GM21717 (cell line): Measurements from ENCODE around the gene RMND1.

Experiments used
- ATAC-seq: cut with Tn5 transposase; IDR thresholded peaks from one replicate; pipeline ENCODE4 v1.9.1; 2021; ENCODE audit warnings: mild to moderate bottlenecking, moderate library complexity; ENCODE audit not compliant: unreplicated experiment

The RMND1 gene

GRCh38 chr6:151425561-151425960, 26.4 kb downstream of the RMND1 start:
- no peak for ATAC-seq

DNA sequence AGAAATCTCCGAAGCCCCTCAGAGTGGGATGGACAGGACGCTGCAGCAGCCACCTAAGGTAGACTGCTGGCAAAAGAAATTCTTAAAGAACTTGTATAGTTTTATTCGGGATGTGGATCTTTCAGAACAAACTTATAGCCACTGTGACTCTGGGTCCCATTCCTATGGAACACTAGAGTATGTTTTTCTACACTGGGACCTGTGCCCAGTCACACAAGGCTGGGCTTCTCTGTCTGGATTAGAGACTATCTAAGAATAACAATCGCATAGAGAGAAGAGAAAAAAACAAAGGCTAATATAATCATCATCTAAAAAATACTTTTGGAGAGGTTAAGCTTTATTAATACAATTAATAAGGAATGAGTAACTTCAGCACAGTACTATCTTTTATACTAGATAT, 28.9 kb downstream of the RMND1 start:
- no peak for ATAC-seq

GRCh38 chr6:151417477-151417876, 34.4 kb downstream of the RMND1 start:
- no peak for ATAC-seq

- ATAC-seq: no peak
Observed at GRCh38 chr6:151414641-151415260, 37.2 kb downstream of the RMND1 start.

- no peak for ATAC-seq
Observed at GRCh38 chr6:151413372-151414145, 38.4 kb downstream of the RMND1 start.

- ATAC-seq: no peak
Observed at GRCh38 chr6:151412909-151413308, 39.0 kb downstream of the RMND1 start.

GRCh38 chr6:151409679-151410078, 42.2 kb downstream of the RMND1 start:
- no peak for ATAC-seq

GRCh38 chr6:151409260-151409659, 42.7 kb downstream of the RMND1 start:
- peak; percentile 56 for ATAC-seq

- no peak for ATAC-seq
Observed at GRCh38 chr6:151408858-151409257, 43.1 kb downstream of the RMND1 start.

- no peak for ATAC-seq
Observed at GRCh38 chr6:151403919-151404308, 48.0 kb downstream of the RMND1 start.

DNA sequence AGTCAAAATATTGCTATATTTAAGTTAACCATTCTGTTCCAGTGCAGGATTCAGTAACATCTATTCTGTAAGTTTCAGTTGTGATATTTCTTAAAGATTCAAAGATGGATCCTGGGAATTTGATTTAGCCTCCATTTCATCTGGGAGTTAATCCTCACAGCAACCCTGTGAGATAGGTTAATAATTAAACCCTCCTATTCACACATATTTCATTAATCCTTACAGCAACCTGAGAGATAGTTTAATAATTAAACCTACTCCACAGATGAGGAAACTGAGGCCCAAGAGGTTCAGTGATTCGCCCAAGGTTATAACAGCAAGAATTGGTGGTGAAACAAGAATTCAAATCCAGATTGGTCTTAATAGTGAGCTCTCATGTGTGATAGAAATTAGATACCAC, 49.7 kb downstream of the RMND1 start:
- no peak for ATAC-seq

DNA sequence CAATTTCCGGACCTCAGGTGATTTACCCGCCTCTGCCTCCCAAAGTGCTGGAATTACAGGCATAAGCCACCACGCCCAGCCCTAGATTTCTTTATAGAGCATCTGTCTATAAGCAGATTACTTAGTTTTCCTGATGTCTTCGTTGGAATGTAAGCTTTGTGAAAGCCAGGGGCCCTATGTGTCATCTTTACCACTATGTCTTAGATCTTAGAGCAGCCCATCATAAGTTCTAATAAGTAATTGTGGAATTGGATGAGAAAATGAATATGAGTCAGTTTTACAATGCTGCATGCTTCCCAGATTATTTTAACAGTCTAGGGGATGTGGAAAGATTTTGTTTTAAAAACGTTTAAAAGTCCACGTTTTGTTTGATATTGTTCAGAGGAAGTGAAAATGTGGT, 51.5 kb downstream of the RMND1 start:
- no peak for ATAC-seq

DNA sequence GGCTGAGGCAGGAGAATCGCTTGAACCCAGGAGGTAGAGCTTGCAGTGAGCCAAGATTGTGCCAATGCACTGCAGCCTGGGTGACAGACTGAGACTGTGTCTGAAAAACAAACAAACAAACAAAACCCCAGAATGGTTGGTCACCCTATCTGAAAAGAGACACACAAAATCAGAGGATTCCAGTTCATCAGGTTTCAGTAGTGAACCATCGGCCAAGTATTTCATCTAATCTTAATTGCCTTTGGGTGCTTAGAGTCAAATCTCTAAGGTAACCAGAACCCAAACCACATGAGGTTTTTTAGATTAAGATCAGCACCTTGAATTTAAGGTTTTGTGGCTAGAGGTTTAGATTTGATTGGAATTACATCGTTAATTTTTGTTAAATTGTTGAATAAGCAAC, 52.2 kb downstream of the RMND1 start:
- ATAC-seq: no peak

DNA sequence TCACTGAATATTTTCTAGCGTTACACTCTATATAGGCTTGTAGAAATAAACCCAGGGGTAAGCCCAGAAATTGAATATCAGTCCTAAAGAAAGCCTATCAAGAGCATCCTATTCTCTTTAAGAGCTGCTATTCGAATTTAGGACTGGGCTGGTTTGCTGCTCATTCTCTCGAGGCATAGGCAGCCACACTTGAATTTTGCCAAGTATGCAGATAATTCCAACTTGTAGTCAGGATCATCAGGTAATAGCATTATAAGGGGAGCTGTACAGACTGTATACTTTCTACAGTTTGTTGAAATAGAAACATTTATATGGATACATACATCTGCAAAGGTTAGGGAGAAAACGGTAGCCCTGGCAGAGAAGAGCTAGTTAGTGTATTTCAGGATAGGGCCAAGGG, 58.5 kb downstream of the RMND1 start:
- ATAC-seq: no peak

- no peak for ATAC-seq
Observed at GRCh38 chr6:151392427-151392826, 59.5 kb downstream of the RMND1 start.

DNA sequence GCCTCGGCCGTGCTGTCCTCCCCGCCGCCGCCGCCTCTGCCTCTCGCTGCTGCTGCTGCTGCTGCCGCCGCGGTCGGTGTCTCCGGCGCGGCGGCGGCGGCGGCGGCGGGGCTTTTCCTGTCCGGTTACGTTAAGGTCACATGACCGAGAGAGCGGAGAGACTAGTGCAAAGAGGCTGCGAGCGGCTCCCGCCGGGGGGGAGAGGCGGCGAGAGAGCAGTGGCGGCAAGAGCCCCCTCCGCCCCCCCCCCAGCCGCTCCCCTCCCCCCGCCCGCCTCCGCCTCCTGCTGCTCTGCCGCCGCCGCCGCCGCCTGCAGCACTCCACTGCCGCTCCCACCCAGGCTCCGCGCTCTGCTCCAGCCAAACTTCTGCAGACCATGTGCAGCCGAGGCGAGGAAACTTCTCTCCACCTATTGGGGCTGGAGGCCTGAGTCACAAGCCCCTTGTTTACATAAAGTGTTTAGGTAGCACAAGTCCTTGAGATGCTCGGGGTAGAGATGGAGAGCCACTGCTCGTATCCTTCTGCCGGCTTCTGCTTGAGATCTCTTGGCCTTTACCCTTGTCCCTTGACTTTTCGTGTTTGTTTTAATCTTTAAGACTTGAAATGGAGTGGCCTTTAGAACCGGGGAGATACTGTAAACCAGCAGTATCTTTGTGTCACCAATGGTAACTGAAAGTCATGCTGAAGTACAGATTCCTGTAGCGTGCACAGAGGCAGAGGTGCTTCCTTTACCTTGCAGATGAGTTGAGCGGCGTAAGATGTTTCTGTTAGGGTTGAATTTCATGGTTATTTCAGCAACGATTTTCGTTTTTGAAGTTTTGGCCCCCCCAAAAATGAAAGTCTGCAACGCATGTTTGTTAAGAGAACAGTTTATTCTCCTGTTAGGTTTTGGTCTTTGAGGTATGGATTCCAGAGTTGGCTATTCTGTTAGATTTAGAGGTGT, 60.2 kb downstream of the RMND1 start, which contains the start of gene ZBTB2:
Gene ZBTB2 (minus strand): TSS at position 89 of the 943 bp plus-strand sequence. CDS start 17,922 bp downstream, outside the sequence.
- peak; percentile 16 for ATAC-seq

DNA sequence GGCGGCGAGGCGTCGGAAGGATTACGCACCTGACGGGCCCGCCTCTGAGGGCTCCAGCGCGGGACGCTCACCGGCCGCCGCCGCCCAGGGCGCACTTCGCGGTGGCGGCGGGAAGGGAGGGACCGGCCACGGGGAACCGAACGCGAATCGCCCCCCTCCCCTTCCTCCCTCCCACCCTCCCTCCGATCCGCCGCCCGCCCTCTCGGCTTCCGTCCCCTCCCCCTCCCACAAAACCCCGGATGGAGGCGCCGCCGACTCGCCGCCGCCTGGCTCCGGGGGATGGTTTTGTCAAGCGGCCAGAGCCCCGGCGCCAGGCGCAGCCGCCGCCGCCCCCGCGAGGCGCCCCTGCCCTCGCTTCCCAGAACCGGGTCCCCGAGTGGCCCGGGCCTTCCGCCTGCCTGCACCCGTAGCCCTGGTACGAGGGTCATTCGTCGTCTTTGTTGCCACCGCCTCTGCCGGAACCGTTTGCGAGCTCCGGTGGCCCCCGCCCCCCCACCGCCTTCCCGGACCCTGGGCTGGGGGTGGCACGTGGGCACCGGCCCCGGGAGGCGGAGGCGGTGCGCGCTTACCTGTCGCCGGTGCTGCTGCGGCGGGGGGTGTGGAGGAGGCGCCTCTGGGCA, 61.0 kb downstream of the RMND1 start:
- peak; percentile 14 for ATAC-seq

- ATAC-seq: peak; percentile 83
Observed at GRCh38 chr6:151390276-151390850, 61.6 kb downstream of the RMND1 start.

DNA sequence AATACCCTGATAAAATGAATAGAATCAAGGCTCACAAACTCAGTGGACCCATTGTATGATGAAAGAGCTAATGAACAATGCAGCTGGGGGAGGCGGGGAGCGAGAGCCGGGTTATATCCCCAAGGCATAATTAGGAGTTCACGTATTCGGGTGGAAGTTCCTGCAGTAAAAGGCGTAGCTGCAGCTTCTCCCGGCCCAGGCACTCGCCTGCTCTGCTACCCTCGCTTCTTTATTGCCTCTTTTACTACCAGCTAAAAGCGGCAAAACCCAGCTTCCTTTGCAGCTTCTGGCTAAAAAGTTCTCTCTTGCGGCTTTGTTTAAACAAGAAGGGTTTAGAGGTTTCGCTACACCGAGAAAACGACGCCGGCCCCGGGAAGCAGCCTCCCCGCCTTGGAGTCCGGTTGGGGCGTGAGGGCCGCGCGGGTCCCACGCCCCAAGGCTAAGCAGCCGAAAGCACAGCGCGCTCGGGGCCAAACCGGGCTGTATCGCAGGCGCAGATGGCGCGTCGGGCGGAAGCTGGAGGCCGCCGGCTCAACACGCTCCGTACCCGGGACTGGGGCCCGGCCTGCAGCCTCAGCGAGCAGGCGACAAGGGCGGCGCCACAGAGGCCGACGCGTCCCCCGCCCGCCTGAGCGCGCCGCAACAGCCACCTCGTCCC, 62.2 kb downstream of the RMND1 start:
- peak; percentile 64 for ATAC-seq

GRCh38 chr6:151388997-151389617, 62.8 kb downstream of the RMND1 start:
- no peak for ATAC-seq
